ENCODE results near the gene TRAPPC6A. TPM values are rescaled to one million over a fixed set of nuclear protein-coding genes. Genes with fewer than 3 reads are reported as not detected.

Gene TRAPPC6A
- total and polyA plus RNA-seq, 2 of the 13 experiments (the other 11 are each of a cell fraction or from before 2014, with no cell fraction given), result 6.5 to 21.0 TPM

DNA sequence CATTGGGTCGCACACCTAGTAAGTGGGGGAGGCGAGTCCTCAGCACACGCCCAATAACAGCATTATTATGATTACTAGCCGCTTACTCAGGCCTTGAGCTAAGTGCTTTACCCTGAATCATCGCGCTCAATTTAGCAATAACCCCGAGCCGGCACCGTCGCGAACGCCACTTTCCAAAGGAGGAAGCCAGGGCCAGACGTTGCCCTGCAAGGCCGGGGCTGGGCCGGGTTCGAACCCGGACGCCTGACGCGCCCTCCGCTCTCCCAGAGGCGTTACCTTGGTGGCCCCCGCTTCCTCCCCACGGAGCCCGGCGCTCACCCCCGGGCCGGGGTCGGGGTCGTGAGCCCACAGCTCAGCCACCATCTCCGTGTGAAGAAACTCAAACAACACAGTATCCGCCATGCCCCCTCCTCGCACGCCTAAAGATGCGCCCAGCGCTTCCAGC lies at the start of gene TRAPPC6A (continued):
- TF ChIP-seq KIAA2018 (CRISPR knock-in tag; IDR thresholded peaks at IDR 0.05; ENCODE audit: borderline replicate concordance) (no peak), MBNL3 (CRISPR knock-in tag; conservative IDR thresholded peaks at IDR 0.05) (no peak), MYC (CRISPR knock-in tag; IDR thresholded peaks at IDR 0.05; ENCODE audit: borderline replicate concordance) (no peak), ZNF776 (CRISPR knock-in tag; IDR thresholded peaks at IDR 0.05) (peak; percentile 53; the same call in 1 of the 2 replicates), ZSCAN22 (CRISPR knock-in tag; IDR thresholded peaks at IDR 0.05) (no peak), ZNF670 (CRISPR knock-in tag; IDR thresholded peaks at IDR 0.05; ENCODE audit: borderline replicate concordance) (no peak), ZNF780A (CRISPR knock-in tag; IDR thresholded peaks at IDR 0.05) (no peak), ZNF567 (CRISPR knock-in tag; IDR thresholded peaks at IDR 0.05; ENCODE audit: borderline replicate concordance) (no peak), CCDC6 (CRISPR knock-in tag; IDR thresholded peaks at IDR 0.05) (no peak), ZFX (CRISPR knock-in tag; IDR thresholded peaks at IDR 0.05; ENCODE audit: low read depth) (peak; percentile 76), MXD1 (CRISPR knock-in tag; IDR thresholded peaks at IDR 0.05) (peak; percentile 85; the same call in 1 of the 2 replicates), ZSCAN30 (CRISPR knock-in tag; IDR thresholded peaks at IDR 0.05) (no peak), ZNF501 (CRISPR knock-in tag; IDR thresholded peaks at IDR 0.05) (no peak)
- TF ChIP-seq, protein P1, sequence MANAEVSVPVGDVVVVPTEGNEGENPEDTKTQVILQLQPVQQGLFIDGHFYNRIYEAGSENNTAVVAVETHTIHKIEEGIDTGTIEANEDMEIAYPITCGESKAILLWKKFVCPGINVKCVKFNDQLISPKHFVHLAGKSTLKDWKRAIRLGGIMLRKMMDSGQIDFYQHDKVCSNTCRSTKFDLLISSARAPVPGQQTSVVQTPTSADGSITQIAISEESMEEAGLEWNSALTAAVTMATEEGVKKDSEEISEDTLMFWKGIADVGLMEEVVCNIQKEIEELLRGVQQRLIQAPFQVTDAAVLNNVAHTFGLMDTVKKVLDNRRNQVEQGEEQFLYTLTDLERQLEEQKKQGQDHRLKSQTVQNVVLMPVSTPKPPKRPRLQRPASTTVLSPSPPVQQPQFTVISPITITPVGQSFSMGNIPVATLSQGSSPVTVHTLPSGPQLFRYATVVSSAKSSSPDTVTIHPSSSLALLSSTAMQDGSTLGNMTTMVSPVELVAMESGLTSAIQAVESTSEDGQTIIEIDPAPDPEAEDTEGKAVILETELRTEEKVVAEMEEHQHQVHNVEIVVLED (CRISPR knock-in tag; IDR thresholded peaks at IDR 0.05; ENCODE audit: borderline replicate concordance), result no peak

Data from HepG2 (cell line).